Right lobe of liver (tissue), 4 donors: Measurements from ENCODE around the gene CD83.

Experiments
- POLR2A ChIP-seq: fragments of 450-650 bp; IDR thresholded peaks from one replicate; pipeline ENCODE4 v1.6.1; 2017; ENCODE audit warnings: antibody characterized with exemption, mild to moderate bottlenecking
- TF ChIP-seq, protein P1 (sequence below), 4 donors: fragments of 200-600 bp in 3 of 4; fragments of 450-650 bp in 1 of 4; IDR thresholded peaks; one replicate each; pipeline versions ENCODE4 v1.5.1 to v1.8.0; 2016 to 2022; ENCODE audit warnings: antibody characterized with exemption in 4 of 4, mild to moderate bottlenecking in 2 of 4
- donor health status: DM: no; HTN: no; CAD: no.
- donor health status: DM: no; HTN: no; CAD: no.
- donor health status: DM: no; HTN: yes; CAD: no.

DNA sequence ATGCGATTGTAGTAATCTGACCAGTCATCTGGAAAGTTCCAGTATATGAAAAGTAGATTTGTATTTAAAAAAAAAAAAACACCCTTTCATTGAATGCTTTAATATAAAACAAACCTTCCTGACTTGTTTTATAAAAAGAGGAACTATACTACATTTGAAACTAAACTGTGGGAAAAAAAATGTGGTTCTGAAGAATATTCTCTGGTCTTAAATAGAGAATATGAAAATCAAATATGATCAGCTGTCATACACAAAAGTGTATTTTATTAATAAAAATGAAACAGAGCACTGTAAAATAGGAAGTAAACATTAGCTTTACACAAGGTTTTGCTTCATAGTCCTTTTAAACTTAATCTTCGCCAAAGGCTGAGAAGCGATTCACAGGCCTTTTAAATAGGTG, 25.3 kb upstream of the CD83 start:
- no peak for TF ChIP-seq POLR2A
- TF ChIP-seq, protein P1, sequence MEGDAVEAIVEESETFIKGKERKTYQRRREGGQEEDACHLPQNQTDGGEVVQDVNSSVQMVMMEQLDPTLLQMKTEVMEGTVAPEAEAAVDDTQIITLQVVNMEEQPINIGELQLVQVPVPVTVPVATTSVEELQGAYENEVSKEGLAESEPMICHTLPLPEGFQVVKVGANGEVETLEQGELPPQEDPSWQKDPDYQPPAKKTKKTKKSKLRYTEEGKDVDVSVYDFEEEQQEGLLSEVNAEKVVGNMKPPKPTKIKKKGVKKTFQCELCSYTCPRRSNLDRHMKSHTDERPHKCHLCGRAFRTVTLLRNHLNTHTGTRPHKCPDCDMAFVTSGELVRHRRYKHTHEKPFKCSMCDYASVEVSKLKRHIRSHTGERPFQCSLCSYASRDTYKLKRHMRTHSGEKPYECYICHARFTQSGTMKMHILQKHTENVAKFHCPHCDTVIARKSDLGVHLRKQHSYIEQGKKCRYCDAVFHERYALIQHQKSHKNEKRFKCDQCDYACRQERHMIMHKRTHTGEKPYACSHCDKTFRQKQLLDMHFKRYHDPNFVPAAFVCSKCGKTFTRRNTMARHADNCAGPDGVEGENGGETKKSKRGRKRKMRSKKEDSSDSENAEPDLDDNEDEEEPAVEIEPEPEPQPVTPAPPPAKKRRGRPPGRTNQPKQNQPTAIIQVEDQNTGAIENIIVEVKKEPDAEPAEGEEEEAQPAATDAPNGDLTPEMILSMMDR (IDR thresholded peaks at IDR 0.05): no peak
